Neural progenitor cell (in vitro differentiated cells): ENCODE data around the gene WDR7. TPM values are rescaled to one million over a fixed set of nuclear protein-coding genes. Genes with fewer than 3 reads are reported as not detected.

Experiments used
- DNase-seq: peaks from one replicate; pipeline ENCODE4 v3.0.0-alpha.2; 2016; ENCODE audit warnings: low spot score
- H2AFZ ChIP-seq: fragments of 200-600 bp; sonication (generic); replicated peaks from 2 replicates; pipeline ENCODE4 v1.6.1; 2016; ENCODE audit warnings: antibody characterized with exemption
- H3F3A ChIP-seq: fragments of 200-600 bp; sonication (generic); 2 replicates; pipeline ENCODE4 v1.6.1; 2016; ENCODE audit warnings: antibody characterized with exemption, low read depth
- H3K27ac ChIP-seq: fragments of 200-600 bp; sonication (generic); 2 replicates; pipeline ENCODE4 v1.5.1; 2016; ENCODE audit warnings: mild to moderate bottlenecking
- H3K27me3 ChIP-seq: fragments of 200-600 bp; sonication (generic); 2 replicates; pipeline ENCODE4 v1.6.1; 2016; ENCODE audit warnings: mild to moderate bottlenecking, moderate library complexity
- H3K36me3 ChIP-seq: fragments of 200-600 bp; sonication (generic); 2 replicates; pipeline ENCODE4 v1.5.1; 2016
- H3K4me1 ChIP-seq: fragments of 200-600 bp; sonication (generic); 2 replicates; pipeline ENCODE4 v1.6.1; 2016; ENCODE audit warnings: mixed run types
- H3K4me2 ChIP-seq: fragments of 200-600 bp; sonication (generic); 2 replicates; pipeline ENCODE4 v1.6.1; 2016
- H3K4me3 ChIP-seq: fragments of 200-600 bp; sonication (generic); 2 replicates; pipeline ENCODE4 v1.5.1; 2016
- H3K79me2 ChIP-seq: fragments of 200-600 bp; sonication (generic); 2 replicates; pipeline ENCODE4 v1.6.1; 2016; ENCODE audit warnings: low read depth
- H3K9ac ChIP-seq: fragments of 200-600 bp; sonication (generic); 2 replicates; pipeline ENCODE4 v1.6.1; 2016
- H3K9me3 ChIP-seq: fragments of 200-600 bp; sonication (generic); 2 replicates; pipeline ENCODE4 v1.5.1; 2016; ENCODE audit warnings: low read depth
- H4K20me1 ChIP-seq: fragments of 200-600 bp; sonication (generic); 2 replicates; pipeline ENCODE4 v1.6.1; 2016; ENCODE audit warnings: low read depth
- H3K27ac Mint-ChIP-seq: 3 replicates; pipeline ENCODE4 v1.8.0; 2021; ENCODE audit warnings: mixed read lengths
- H3K27me3 Mint-ChIP-seq: 2 replicates; pipeline ENCODE4 v1.8.0; 2022; ENCODE audit warnings: low read depth, mild to moderate bottlenecking, inconsistent platforms, moderate library complexity, mixed read lengths; ENCODE audit not compliant: insufficient read depth
- H3K36me3 Mint-ChIP-seq: 3 replicates; pipeline ENCODE4 v1.8.0; 2021; ENCODE audit warnings: mixed read lengths
- H3K4me1 Mint-ChIP-seq: 3 replicates; pipeline ENCODE4 v1.8.0; 2021; ENCODE audit warnings: mixed read lengths
- H3K4me3 Mint-ChIP-seq: 3 replicates; pipeline ENCODE4 v1.8.0; 2021; ENCODE audit warnings: mild to moderate bottlenecking, moderate library complexity, mixed read lengths
- H3K9me3 Mint-ChIP-seq: 3 replicates; pipeline ENCODE4 v1.8.0; 2020; ENCODE audit warnings: mixed read lengths
- CTCF ChIP-seq: fragments of 200-600 bp; sonication (generic); IDR thresholded peaks from 2 replicates; pipeline ENCODE4 v1.5.1; 2017; ENCODE audit warnings: antibody characterized with exemption, mild to moderate bottlenecking
- EZH2 ChIP-seq: fragments of 200-600 bp; sonication (generic); IDR thresholded peaks from 2 replicates; pipeline ENCODE4 v1.6.1; 2017; ENCODE audit warnings: antibody characterized with exemption, mild to moderate bottlenecking, moderate library complexity
- EZH2phosphoT487 ChIP-seq: fragments of 200-600 bp; sonication (generic); IDR thresholded peaks from 2 replicates; pipeline ENCODE4 v1.6.1; 2017; ENCODE audit warnings: antibody characterized with exemption
- total RNA-seq: library from RNA; depleted of rRNA; stranded (reverse); fragments of >200 nt; gene quantifications from 2 replicates; pipeline ENCODE4 v1.2.3, GENCODE V29; 2015; ENCODE audit warnings: low replicate concordance

Gene WDR7
- total RNA-seq, 1 donor from 2014 or later = 12.3 TPM

GRCh38 chr18:56921896-56922480, 270.8 kb downstream of the WDR7 start:
- Mint-ChIP-seq H3K27ac (no peak overlapping the region), H3K9me3 (no peaks in the 10 kb centered on the region), H3K27me3 (no peaks in the 10 kb centered on the region), H3K4me1 (peaks cover 14% of the 10 kb centered on the region), H3K4me3 (no peak overlapping the region), H3K36me3 (no peaks in the 10 kb centered on the region)
- Histone ChIP-seq H3K79me2 (no peaks in the 10 kb centered on the region), H3K4me1 (peaks cover 11% of the 10 kb centered on the region), H3K36me3 (no peaks in the 10 kb centered on the region), H3K27me3 (no peaks in the 10 kb centered on the region), H3K9me3 (no peaks in the 10 kb centered on the region), H3K4me3 (no peak overlapping the region), H3K4me2 (no peak overlapping the region), H3K27ac (no peak overlapping the region), H4K20me1 (no peaks in the 10 kb centered on the region), H2AFZ (no peak overlapping the region), H3K9ac (no peak overlapping the region), H3F3A (no peaks in the 10 kb centered on the region)
- no peak for TF ChIP-seq CTCF
- no peak for DNase-seq

- no peaks in the 10 kb centered on the region for H3K27me3 ChIP-seq
- no peak overlapping the region for H3K9ac ChIP-seq
- no peak overlapping the region for H3K4me2 ChIP-seq
- Mint-ChIP-seq H3K4me1 (peaks cover 6% of the 10 kb centered on the region), H3K27me3 (no peaks in the 10 kb centered on the region), H3K9me3 (no peaks in the 10 kb centered on the region), H3K36me3 (peaks cover 3% of the 10 kb centered on the region), H3K4me3 (no peak overlapping the region), H3K27ac (no peak overlapping the region)
- no peaks in the 10 kb centered on the region for H4K20me1 ChIP-seq
- no peak overlapping the region for H3K27ac ChIP-seq
- no peak overlapping the region for H3K4me3 ChIP-seq
- no peak for DNase-seq
- no peaks in the 10 kb centered on the region for H3F3A ChIP-seq
- no peak overlapping the region for H2AFZ ChIP-seq
- no peaks in the 10 kb centered on the region for H3K9me3 ChIP-seq
- H3K36me3 ChIP-seq = no peaks in the 10 kb centered on the region
- no peaks in the 10 kb centered on the region for H3K79me2 ChIP-seq
- H3K4me1 ChIP-seq = peaks cover 5% of the 10 kb centered on the region
- TF ChIP-seq EZH2phosphoT487 = no peak
- no peak for TF ChIP-seq CTCF
- TF ChIP-seq EZH2 = no peak
These were observed 275.6 kb downstream of the WDR7 start for GRCh38 chr18:56926734-56927133.

- Histone ChIP-seq H3K27ac (no peak overlapping the region), H3K79me2 (no peaks in the 10 kb centered on the region), H3K36me3 (no peaks in the 10 kb centered on the region), H3F3A (no peaks in the 10 kb centered on the region), H3K9me3 (no peaks in the 10 kb centered on the region), H3K27me3 (no peaks in the 10 kb centered on the region), H3K4me1 (peaks cover 4% of the 10 kb centered on the region), H3K4me2 (no peak overlapping the region), H4K20me1 (no peaks in the 10 kb centered on the region), H3K9ac (no peak overlapping the region), H3K4me3 (no peak overlapping the region), H2AFZ (no peak overlapping the region)
- no peak for DNase-seq
- H3K9me3 Mint-ChIP-seq = no peaks in the 10 kb centered on the region
- peaks cover 3% of the 10 kb centered on the region for H3K27me3 Mint-ChIP-seq
- peaks cover 3% of the 10 kb centered on the region for H3K36me3 Mint-ChIP-seq
- no peak overlapping the region for H3K4me3 Mint-ChIP-seq
- H3K4me1 Mint-ChIP-seq = peaks cover 6% of the 10 kb centered on the region
- H3K27ac Mint-ChIP-seq = no peak overlapping the region
- TF ChIP-seq EZH2phosphoT487 = no peak
These were observed 276.6 kb downstream of the WDR7 start for GRCh38 chr18:56927786-56928185.

- H3K36me3 ChIP-seq = no peaks in the 10 kb centered on the region
- no peaks in the 10 kb centered on the region for H3K9me3 Mint-ChIP-seq
- no peaks in the 10 kb centered on the region for H3K9me3 ChIP-seq
- H4K20me1 ChIP-seq = no peaks in the 10 kb centered on the region
- no peaks in the 10 kb centered on the region for H3F3A ChIP-seq
- no peak overlapping the region for H3K4me3 Mint-ChIP-seq
- H3K27ac ChIP-seq = no peak overlapping the region
- H2AFZ ChIP-seq = no peak overlapping the region
- H3K4me2 ChIP-seq = no peak overlapping the region
- H3K27me3 Mint-ChIP-seq = peaks cover 7% of the 10 kb centered on the region
- H3K27me3 ChIP-seq = no peaks in the 10 kb centered on the region
- peaks cover 6% of the 10 kb centered on the region for H3K4me1 Mint-ChIP-seq
- H3K4me3 ChIP-seq = no peak overlapping the region
- no peak overlapping the region for H3K9ac ChIP-seq
- no peak overlapping the region for H3K27ac Mint-ChIP-seq
- H3K4me1 ChIP-seq = no peaks in the 10 kb centered on the region
- H3K79me2 ChIP-seq = no peaks in the 10 kb centered on the region
- DNase-seq = no peak
- TF ChIP-seq EZH2phosphoT487 (no peak), EZH2 (no peak), CTCF (no peak)
- H3K36me3 Mint-ChIP-seq = peaks cover 3% of the 10 kb centered on the region
These were observed 278.7 kb downstream of the WDR7 start for GRCh38 chr18:56929886-56930285.
